Breast epithelium (tissue), 3 donors: ENCODE measurements around the gene LDHD.

Experiments
- POLR2A ChIP-seq: fragments of 450-650 bp; IDR thresholded peaks from one replicate; pipeline ENCODE4 v1.6.1; 2016; ENCODE audit warnings: antibody characterized with exemption, mild to moderate bottlenecking, moderate library complexity
- POLR2AphosphoS5 ChIP-seq, 3 donors: sonication (generic); formaldehyde crosslinking; IDR thresholded peaks; one replicate each; pipeline ENCODE4 v1.6.1; 2017; ENCODE audit warnings: antibody characterized with exemption in 3 of 3
- TF ChIP-seq, protein P1 (sequence below), 3 donors: fragments of 450-650 bp; IDR thresholded peaks; one replicate each; pipeline ENCODE4 v1.5.1; 2016 to 2017; ENCODE audit warnings: antibody characterized with exemption in 3 of 3, mild to moderate bottlenecking in 3 of 3, moderate library complexity in 3 of 3

DNA sequence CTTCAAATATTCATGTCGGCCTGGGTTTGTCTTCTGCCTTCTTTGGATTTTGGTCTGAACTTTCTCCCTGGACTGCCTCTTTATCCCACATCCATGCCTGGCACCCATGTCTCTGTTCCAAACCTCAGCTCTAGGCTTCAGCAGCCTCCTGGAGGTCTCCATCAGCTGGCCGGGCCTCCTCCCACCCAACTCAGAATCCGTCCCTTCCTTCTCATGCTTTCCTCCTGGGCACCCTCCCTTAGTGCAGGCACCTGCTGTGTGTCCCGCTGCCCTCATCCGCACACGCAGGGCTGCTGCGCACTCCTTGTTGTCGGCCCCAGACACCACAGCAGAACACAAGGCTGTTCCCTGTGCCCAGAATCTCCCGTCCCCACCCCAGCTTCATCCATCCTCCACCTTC is 14.0 kb downstream of the LDHD start:
- TF ChIP-seq, protein P1, sequence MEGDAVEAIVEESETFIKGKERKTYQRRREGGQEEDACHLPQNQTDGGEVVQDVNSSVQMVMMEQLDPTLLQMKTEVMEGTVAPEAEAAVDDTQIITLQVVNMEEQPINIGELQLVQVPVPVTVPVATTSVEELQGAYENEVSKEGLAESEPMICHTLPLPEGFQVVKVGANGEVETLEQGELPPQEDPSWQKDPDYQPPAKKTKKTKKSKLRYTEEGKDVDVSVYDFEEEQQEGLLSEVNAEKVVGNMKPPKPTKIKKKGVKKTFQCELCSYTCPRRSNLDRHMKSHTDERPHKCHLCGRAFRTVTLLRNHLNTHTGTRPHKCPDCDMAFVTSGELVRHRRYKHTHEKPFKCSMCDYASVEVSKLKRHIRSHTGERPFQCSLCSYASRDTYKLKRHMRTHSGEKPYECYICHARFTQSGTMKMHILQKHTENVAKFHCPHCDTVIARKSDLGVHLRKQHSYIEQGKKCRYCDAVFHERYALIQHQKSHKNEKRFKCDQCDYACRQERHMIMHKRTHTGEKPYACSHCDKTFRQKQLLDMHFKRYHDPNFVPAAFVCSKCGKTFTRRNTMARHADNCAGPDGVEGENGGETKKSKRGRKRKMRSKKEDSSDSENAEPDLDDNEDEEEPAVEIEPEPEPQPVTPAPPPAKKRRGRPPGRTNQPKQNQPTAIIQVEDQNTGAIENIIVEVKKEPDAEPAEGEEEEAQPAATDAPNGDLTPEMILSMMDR (IDR thresholded peaks at IDR 0.05), result no peak
- TF ChIP-seq POLR2AphosphoS5 (IDR thresholded peaks at IDR 0.05) (no peak), POLR2A (no peak)
